ENCODE data around the gene ADAMTS6.
"Not testable (repeated sequence)": the region's sequence is repeated elsewhere in the genome, so short reads cannot be mapped to it uniquely, and the experiment has no call there.

The ADAMTS6 gene

DNA sequence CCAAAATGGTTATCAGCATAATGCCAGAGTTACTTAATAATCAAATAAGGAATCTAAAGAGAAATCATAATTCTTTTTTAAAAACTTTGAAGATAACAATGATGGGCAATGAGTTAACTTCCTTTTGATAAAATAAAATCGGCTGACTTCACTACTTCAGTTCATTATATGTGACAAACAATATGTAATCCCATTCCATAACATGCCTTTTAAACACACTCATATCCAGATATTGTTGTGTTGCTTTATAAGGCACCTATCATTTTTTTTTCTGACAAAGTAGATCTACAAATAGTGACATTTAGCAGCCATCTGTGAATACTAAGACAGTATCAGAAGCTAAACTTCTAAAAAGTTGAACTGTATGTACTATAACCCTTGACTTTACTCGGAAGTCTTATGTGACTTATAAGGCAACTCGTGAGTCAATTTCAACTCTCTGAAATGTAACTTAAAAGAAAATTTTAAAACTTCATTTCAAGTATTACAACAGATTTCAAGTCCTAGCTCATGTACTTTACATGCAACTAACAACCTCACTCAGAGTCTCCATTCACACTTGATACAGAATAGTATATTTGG, 7.5 kb downstream of the ADAMTS6 start:
- DNase-seq (ENCODE audit: low spot score) = no peak

DNA sequence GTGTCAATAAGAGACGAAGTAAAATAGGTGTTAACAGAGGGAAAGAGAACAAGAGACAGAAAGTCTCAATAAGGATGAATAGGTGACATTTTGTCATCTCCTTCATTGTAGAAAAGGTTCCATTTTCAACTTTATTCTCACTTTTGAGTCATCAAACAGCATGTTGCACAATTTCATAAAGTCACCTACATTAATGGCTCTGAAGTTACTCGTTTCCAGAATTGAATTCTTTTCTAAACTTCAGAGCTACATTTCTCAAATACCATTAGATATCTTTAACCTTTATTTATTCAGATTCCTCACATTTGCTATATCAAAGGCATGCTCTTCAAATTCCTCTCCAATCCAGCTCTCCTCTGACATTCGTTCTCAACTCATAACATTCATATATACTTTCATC, 13.1 kb downstream of the ADAMTS6 start:
- no peak for DNase-seq (ENCODE audit: low spot score)

DNA sequence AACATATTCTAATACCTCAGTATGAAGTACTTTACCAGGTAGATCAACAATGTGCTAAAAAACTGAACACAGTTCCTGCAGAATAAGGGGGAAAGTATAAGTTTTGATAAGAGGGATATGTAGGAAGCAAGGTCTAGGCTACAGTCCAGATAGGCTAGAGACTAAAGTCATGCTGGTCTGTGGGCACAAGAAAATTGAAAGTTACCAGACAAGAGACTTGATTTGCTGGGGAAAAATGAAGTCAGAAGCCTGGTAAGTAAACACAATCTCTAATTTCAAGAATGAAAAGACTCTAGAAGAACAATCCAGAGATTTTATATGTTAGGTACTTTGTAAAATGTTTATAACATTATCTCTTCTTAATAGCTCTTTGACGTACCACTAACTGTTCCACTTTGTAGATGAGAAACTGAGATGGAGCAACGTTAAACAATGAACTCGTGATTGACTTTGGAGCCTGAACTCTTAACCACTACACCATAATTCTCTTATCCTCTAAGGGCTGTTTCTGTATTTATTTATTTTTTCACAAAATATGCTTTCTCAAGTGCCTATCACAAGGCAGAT, 19.5 kb downstream of the ADAMTS6 start:
- DNase-seq (ENCODE audit: low spot score) = no peak

DNA sequence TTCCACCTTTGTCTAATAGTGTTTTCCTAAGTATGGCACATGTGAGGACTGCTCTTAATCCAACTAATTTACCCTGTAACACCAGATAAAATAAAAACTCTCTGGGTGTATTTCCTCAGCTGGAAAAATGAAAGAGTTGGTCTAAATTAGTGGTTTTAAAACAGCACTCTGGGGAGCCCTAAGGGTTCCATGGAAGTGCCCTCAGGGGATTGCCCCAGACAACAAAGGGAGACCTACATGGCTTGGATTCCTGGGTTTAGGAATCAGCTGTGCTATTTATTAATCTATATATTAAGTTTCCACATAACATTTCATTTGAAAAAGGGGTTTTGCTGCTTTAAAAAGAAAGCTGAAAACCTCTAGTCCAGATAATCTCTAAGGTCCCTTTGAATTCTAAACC, 20.2 kb downstream of the ADAMTS6 start:
- no peak for DNase-seq (ENCODE audit: low spot score)

DNA sequence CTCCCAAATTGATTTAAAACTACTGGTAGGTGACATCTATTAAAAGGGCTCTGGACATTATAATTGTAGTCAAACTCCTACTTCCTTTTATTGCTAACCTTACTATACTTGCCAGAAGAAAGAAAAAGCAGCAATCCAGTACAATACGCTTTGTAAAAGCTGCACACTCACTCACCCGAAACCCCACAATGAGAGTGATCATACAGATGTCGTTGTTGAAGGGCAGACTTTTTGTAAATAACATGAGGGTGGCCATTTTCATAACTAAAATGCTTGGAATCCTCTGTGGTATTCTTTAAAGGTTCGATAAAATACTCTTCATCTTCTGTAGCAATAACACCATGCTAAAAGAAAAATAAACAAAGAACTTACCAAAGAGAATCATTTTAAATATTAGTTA, 21.7 kb downstream of the ADAMTS6 start:
- DNase-seq (ENCODE audit: low spot score) = no peak

DNA sequence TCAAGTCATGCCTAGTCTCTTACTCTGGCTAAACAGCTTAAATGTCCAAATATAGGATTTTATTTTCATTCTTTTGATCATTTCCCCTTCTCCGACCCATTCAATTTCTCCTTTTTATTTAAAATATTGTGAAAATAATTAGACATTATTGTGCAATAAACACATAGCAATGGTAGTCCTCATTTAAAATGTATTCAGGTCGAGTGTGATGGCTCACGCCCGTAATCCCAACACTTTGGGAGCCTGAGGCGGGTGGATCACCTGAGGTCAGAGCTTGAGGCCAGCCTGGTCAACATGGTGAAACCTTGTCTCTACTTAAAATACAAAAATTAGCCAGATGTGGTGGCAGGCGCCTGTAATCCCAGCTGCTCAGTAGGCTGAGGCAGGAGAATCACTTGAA, 26.7 kb downstream of the ADAMTS6 start:
- DNase-seq (ENCODE audit: low spot score) = no peak

DNA sequence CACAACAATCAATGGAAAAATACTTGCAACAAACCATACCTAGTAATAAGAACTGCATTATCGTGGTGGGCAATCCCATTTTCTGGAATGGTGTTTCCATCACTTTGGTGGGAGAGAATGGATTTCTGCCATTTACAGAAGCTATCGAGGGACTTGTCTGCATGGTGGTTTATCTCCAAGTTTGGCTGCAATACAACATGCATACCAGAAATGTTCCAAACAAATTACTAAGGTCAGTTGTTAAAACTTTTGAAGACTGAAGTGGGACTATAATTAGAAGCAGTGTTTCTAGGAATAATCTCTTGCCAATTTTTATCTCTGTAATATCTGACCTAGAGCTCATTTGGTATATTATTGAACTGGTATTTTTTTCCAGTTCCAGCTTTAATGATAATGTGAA, 30.3 kb downstream of the ADAMTS6 start:
- DNase-seq (ENCODE audit: low spot score) = no peak

DNA sequence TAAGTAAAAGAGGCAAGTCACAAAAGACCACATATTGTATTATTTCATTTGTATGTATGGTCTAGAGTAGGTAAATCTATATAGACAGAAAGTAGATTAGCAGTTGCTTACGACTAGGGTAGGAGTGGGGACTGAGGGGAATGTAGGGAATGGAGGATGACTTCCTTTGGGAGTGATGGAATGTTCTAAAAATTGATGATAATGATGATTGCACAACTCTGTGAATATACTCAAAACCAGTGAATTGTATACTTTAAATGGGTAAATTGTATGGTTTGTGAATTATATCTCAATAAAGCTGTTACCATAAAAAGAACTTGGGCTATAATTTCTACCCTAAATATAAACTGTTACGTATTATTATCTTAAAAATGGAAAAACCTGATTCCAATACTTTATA, 35.0 kb downstream of the ADAMTS6 start:
- DNase-seq (ENCODE audit: low spot score) = peak; percentile 9

DNA sequence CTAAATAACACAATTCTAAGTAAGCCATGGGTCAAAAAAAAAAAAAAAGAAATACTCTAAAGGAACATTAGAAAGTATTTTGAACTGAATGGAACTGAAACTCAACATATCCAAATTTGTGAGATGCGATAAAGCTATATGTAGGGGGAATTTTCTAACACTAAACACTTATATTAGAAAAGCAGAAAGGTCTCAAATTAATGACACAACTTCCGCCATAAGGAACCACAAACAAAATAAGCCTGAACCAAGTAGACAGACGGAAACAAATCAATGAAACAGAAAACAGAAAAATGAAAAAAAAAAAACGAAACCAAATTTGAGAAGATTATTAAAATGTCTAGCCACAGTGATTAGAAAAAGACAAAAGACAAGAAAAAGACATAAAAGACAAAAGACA, 39.9 kb downstream of the ADAMTS6 start:
- no peak for DNase-seq (ENCODE audit: low spot score)

DNA sequence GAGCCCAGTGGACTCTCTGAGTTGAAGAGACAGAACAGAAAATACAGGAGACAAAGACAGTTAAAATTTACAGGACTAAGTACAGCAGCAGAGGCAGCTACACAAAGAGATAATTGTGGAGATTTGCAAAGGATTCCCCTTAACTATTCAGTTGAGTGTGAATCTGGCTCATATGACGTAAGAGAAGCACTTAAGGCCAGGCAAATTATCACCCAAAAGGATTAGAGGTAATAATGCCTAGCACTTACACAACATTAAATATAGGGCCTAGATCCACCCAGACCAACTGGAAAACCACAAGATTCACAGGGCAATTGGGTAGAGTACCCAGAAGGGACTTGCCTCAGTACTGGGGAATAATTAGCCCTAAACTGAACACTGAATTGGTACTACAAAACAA, 41.3 kb downstream of the ADAMTS6 start:
- DNase-seq (ENCODE audit: low spot score) = no peak

DNA sequence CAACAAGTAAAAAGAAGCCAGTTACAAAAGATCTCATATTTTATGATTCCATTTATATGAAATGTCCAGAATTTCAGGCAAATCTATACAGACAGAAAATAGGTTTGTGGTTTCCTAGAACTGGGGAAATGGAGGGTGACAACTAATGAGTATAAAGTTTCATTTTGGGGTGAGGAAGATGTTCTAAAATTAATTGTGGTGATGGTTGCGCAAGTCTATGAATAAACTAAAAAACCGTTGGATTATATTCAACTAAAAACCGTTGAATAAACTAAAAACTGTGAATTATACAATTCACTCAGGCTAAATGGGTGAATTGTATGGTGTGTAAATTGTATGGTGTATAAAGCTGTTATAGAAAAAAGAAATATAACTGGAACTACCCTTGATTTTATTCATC, 47.6 kb downstream of the ADAMTS6 start:
- DNase-seq (ENCODE audit: low spot score) = no peak

DNA sequence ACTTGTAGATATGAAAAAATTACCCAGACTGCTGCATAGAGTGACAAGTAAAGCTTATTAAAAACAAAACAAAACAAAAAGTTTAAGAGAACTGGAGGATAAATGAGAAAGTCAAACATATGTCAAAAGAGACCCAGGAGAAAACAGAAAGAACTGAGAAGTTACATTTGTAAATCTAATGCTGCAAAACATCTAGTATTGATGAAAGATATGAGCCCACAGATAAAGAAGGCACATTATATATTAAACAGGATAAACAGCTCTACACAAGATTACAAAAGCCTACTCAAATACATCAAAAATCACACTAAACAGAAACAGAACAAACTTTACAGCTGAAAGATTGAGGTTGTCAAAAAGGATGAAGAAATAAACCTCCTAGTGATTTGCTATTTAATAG, 55.1 kb downstream of the ADAMTS6 start:
- no peak for DNase-seq (ENCODE audit: low spot score)

DNA sequence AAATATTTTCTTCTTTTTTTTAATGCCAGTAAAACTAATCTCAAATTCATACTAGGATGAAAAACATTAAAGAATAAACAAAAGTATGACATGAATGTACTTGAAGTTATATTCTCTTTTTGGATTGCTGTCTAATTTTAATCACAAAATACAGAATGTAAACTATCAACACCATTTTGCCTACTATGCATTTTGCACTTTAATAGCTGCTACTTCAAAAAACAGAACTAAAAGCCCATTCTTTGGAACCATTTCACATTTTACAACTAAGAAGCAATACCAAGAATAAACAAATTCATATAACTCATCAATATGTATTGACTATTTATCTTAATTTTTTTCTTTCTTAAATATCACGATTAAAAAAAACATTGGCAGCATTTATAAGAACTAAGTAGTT, 58.1 kb downstream of the ADAMTS6 start:
- no peak for DNase-seq (ENCODE audit: low spot score)

DNA sequence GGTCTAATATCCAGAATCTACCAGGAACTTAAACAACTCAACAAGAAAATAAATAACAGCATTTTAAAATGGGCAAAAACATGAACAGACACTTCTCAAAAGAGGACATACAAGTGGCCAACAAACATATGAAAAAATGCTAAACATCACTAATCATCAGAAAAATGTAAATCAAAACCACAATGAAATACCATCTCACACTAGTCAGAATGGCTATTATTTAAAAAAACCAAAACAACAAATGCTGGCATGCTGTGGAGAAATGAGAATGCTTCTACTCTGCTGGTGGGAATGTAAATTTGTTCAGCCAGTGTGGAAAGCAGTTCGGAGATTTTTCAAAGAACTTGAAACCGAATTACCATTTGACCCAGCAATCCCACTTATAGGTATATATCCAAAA, 63.1 kb downstream of the ADAMTS6 start:
- DNase-seq (ENCODE audit: low spot score) = no peak

DNA sequence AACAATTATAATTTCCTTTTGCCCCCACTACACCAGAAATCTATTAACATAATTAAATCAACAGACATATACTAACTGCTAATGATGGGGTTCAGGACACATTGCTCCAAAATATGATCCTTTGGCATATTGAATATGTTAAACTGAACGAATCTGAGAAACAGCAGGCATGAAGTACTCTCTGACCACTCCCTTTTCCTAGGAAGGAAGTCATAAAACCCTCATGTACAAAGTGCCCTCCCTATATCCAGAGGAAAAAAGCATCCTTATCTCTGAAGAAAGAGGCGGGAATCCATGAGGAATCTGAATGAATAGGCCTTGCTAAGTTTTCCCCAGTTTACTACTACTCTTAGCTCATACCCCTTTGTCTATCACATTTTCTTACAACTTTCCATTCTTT, 67.9 kb downstream of the ADAMTS6 start:
- no peak for DNase-seq (ENCODE audit: low spot score)

DNA sequence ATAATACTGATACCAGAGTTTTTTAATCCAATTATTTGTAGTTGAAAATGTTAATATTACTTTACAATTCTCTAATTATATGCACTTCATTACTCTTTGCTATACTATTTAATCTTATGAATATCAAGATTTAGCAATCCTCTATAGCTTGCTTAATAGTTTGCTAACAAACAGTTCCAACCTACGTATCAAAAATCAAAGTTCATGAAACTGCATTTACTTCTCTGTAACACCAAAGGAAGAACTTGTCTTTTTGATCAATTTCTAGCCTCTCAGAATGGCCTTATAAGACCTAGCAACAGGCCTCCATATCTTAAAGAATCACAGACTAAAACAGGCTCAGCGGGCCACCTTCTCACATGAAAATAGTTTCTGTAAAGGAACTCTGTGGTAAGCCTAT, 68.9 kb downstream of the ADAMTS6 start:
- DNase-seq (ENCODE audit: low spot score) = no peak

DNA sequence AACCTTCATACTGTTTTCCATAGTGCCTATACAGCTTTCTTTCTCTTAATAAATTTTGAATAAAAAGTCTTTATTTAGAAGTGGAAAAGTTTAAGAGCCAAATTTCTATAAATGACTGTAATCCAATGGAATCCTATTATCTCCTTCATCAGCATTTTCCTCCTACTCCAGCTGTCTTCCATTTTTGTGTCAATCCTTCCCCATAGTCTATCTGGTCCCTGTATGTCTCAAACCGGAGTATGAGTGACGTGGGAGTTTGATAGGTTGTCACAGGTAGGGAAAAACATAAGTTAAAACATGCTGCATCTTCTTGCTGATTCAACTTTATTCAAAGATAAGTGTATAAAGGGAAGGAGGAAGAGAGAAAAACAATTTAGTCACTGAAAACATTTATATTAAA, 70.4 kb downstream of the ADAMTS6 start:
- DNase-seq (ENCODE audit: low spot score) = no peak

DNA sequence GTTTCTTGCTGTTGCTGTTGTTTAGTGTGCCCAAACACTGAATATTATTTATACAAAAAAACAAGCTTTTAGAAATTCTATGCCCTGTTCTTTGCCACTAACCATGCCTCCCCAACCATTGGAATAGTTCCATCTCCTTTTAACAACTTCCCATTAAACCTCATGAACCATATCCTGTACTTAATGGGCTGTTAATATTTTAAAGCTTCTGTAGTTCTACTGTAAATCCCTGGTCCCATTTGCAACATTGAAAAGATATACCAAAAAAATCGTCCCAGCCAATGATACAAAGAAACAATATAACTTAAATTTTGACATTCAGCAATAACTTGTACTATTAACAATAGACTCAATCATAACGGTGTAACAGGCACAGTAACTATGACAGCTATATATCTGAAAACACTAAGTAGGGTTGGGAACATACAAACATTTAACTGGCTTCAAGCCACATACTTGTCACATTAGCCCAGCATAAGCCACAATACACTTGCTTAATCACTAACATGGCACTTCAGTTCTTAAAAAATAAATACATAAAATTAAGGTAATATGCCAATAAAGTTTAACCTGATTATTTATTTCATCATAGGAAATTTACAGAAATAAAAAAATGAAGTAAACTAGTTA, 86.1 kb downstream of the ADAMTS6 start:
- DNase-seq (ENCODE audit: low spot score) = no peak

DNA sequence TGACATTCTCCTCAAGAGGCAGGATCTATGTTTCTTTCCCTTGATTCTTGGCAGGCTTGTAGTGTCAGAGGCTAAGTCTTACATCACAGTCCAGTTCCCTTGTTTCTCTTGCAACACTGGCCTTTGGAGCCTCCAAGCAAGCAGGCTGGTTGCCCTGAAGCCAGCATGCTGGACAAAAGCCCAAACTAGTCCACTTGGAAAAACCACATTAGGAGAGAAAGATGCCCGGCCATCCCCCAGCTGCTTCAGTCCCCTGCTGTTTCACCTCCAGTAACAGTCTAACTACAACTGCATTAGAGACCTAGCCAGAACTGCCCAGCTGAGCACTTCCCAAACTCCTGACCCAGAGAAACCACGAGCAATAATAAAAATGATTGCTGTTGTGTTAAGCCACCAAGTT, 87.6 kb downstream of the ADAMTS6 start:
- DNase-seq (ENCODE audit: low spot score) = peak; percentile 65

DNA sequence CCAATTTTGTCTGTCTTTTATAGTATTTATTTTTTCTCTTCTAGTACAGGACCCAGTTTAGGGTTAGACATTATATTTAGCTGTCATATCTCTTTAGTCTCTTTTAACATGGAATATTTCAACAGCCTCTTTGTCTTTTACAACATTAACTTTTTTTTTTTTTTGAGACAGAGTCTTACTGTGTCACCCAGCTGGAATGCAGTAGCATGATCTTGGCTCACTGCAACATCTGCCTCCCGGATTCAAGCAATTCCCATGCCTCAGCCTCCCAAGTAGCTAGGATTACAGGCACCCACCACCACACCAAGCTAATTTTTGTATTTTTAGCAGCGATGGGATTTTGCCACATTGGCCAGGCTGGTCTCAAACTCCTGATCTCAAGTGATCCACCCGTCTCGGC, 90.1 kb downstream of the ADAMTS6 start:
- DNase-seq (ENCODE audit: low spot score) = no peak

DNA sequence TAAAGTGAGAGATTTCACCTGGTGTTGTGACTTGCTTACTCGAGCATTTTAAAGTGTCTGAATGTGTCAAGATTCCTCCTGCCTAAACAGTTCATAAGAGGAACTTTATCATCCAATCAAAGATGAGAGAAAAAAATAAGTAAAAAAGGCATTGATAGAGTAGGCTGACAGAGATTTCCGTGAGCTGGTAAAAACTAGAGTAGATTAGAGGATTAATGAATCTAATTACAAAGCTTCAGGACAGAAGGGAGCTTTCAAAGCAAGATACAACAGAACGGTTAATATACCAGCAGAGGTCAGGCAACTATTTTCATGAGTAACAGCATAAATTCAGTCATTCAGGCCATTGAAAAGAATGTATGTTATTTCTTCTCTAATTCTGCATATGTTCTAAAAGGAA, 91.5 kb downstream of the ADAMTS6 start:
- no peak for DNase-seq (ENCODE audit: low spot score)

DNA sequence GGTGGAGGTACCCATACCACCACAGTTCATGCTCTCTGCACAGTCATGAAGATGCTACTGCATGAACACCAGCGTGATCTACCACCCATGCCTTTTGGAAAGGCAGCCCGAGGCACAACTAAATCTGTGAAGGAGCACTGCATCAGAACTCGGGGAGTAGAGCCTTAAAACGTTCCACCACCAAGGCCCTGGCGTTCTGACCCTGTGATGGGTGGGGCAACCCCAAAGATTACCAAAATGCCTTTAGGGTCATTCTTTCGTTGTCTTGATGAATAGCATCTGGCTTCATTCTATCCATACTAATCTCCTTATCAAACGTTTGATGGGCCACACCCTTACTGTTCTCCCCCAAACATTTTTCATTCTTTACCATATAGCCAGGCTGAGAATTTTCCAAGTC, 97.9 kb downstream of the ADAMTS6 start:
- no peak for DNase-seq (ENCODE audit: low spot score)

DNA sequence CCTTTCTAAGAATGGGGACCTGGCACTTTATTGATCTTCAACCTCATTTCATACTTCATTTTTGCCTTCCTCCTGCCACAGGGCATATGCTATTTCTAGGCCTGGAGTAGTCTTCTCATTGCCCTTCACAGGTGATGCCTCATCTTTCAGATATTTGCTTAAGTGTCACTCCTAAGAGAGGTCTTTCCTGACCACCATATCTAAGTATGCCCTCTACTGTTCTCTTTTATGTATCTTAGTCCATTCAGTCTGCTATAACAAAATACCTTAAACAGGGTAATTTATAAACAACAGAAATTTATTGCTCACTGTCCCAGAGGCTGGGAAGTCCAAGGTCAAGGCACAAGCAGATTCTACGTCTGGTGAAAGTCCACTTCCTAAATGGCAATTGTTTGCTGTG, 99.1 kb downstream of the ADAMTS6 start:
- DNase-seq (ENCODE audit: low spot score) = no peak

DNA sequence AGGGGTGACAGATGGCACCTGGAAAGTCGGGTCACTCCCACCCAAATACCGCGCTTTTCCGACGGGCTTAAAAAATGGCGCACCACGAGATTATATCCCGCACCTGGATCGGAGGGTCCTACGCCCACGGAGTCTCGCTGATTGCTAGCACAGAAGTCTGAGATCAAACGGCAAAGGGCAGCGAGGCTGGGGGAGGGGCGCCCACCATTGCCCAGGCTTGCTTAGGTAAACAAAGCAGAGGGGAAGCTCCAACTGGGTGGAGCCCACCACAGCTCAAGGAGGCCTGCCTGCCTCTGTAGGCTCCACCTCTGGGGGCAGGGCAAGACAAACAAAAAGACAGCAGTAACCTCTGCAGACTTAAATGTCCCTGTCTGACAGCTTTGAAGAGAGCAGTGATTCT, 111.2 kb downstream of the ADAMTS6 start:
- DNase-seq (ENCODE audit: low spot score) = not testable (repeated sequence)
